ENCODE data around the gene SOX6.

GRCh38 chr11:16262645-16262955 lies 93.7 kb downstream of the SOX6 start:
- TF ChIP-seq EZH2phosphoT487 (IDR thresholded peaks at IDR 0.05; ENCODE audit: borderline replicate concordance, low read depth, low read length) (no peak), CTCF (conservative IDR thresholded peaks at IDR 0.05; ENCODE audit: low read length) (no peak)

All from OCI-LY7 (cell line).